ENCODE results near the gene BCKDHB.

Gene BCKDHB

DNA sequence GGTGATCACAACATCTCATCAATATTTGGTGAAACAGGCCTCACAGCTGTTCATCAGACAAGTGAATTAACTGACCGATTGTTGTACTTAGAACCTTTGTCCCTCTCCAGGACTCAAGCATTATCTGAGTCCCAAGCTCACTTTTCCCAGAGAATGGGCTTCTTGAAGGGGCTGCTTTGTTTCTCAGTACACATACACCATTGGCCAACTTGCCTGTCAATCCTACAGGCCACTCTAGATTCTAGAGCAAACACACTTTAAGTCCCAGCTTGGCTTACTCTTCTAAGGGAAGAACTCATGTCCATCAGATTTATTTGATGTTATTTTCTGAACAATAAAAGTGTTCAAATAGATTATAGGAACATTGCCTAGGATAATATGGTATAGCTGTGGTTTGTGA is 249.5 kb downstream of the BCKDHB start:
- Histone ChIP-seq H3K4me1 (ENCODE audit: control insufficient read depth in 2 of 2, insufficient read depth in 2 of 2, low read length in 2 of 2) (no peaks in the 10 kb centered on the region), H3K27ac (ENCODE audit: low read depth in 2 of 2, low read length in 2 of 2) (no peak overlapping the region), H3K4me3 (ENCODE audit: low read length in 2 of 2) (no peak overlapping the region), H3K27me3 (ENCODE audit: control insufficient read depth in 2 of 2, insufficient read depth in 2 of 2, low read length in 2 of 2) (no peaks in the 10 kb centered on the region), H3K9me3 (ENCODE audit: control insufficient read depth in 2 of 2, low read length in 2 of 2) (no peaks in the 10 kb centered on the region), H3K9ac (ENCODE audit: low read depth in 1 of 2, low read length in 2 of 2) (no peak overlapping the region), H3K36me3 (ENCODE audit: control insufficient read depth in 2 of 2, insufficient read depth in 2 of 2, low read length in 2 of 2) (no peaks in the 10 kb centered on the region)

DNA sequence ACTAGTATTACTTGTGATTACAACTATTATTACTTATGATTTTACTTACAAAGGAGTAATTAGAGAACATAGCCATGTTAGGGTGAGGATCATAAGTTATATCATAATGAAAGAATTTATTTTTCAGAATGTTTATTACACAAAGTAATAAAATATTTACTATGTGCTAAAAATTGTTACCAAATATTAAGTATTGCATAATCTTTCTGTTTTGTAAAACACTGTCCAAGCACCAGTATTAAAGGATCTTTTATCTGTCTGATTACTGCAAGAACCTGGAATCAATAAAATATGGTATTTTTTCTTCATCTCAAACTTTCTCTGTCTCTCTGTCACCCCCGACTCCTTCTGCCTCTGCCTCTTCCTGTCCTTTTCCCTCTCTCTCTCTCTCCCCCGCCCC is 250.1 kb downstream of the BCKDHB start:
- Histone ChIP-seq H3K9ac (ENCODE audit: low read depth in 1 of 2, low read length in 2 of 2) (no peak overlapping the region), H3K9me3 (ENCODE audit: control insufficient read depth in 2 of 2, low read length in 2 of 2) (no peaks in the 10 kb centered on the region), H3K4me1 (ENCODE audit: control insufficient read depth in 2 of 2, insufficient read depth in 2 of 2, low read length in 2 of 2) (no peaks in the 10 kb centered on the region), H3K36me3 (ENCODE audit: control insufficient read depth in 2 of 2, insufficient read depth in 2 of 2, low read length in 2 of 2) (no peaks in the 10 kb centered on the region), H3K27me3 (ENCODE audit: control insufficient read depth in 2 of 2, insufficient read depth in 2 of 2, low read length in 2 of 2) (no peaks in the 10 kb centered on the region), H3K27ac (ENCODE audit: low read depth in 2 of 2, low read length in 2 of 2) (no peak overlapping the region), H3K4me3 (ENCODE audit: low read length in 2 of 2) (no peak overlapping the region)

DNA sequence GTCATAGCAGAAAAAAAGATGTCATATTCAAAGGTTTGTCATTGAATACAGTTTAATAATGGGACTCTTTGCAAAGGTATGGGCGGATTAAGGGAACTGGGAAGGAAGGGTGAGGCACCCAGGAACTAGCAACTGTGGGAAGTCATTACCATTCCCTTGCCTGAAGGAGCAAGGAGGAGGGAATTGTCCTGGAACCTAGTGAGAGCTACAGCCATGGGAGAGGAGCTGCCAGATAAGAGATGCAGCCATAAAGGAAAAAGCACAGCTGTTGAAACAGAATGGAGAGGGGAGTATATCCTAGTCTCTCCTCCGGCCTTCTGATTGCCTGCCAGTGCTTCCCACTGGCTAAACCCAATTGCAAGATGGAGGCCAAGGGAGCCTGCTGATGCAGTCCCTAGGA is 250.6 kb downstream of the BCKDHB start:
- Histone ChIP-seq H3K4me3 (ENCODE audit: low read length in 2 of 2) (no peak overlapping the region), H3K9ac (ENCODE audit: low read depth in 1 of 2, low read length in 2 of 2) (no peak overlapping the region), H3K27me3 (ENCODE audit: control insufficient read depth in 2 of 2, insufficient read depth in 2 of 2, low read length in 2 of 2) (no peaks in the 10 kb centered on the region), H3K27ac (ENCODE audit: low read depth in 2 of 2, low read length in 2 of 2) (no peak overlapping the region), H3K4me1 (ENCODE audit: control insufficient read depth in 2 of 2, insufficient read depth in 2 of 2, low read length in 2 of 2) (no peaks in the 10 kb centered on the region), H3K9me3 (ENCODE audit: control insufficient read depth in 2 of 2, low read length in 2 of 2) (no peaks in the 10 kb centered on the region), H3K36me3 (ENCODE audit: control insufficient read depth in 2 of 2, insufficient read depth in 2 of 2, low read length in 2 of 2) (no peaks in the 10 kb centered on the region)

DNA sequence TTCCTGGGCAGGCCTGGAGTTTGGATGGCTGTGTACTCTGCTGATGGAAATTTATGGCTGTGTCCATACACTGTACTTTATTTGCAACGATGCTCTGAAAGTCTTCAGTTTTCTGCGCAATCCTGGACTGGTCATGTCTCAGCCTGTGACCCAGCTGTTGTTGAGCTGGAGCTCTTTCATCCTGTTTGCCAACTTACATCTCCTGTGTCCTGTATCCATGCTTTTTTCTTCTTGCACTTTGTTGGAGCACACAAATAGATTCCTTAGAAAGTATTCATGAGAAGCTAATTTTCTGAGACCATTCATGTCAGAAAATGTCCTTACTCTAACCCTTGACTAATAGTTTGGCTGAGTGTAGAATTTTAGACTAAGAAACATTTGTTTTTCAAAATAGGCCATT is 251.2 kb downstream of the BCKDHB start:
- H3K27me3 ChIP-seq (ENCODE audit: control insufficient read depth in 2 of 2, insufficient read depth in 2 of 2, low read length in 2 of 2): no peaks in the 10 kb centered on the region
- H3K4me3 ChIP-seq (ENCODE audit: low read length in 2 of 2): no peak overlapping the region
- no peak overlapping the region for H3K27ac ChIP-seq (ENCODE audit: low read depth in 2 of 2, low read length in 2 of 2)
- H3K9ac ChIP-seq (ENCODE audit: low read depth in 1 of 2, low read length in 2 of 2): no peak overlapping the region
- no peaks in the 10 kb centered on the region for H3K4me1 ChIP-seq (ENCODE audit: control insufficient read depth in 2 of 2, insufficient read depth in 2 of 2, low read length in 2 of 2)
- H3K9me3 ChIP-seq (ENCODE audit: control insufficient read depth in 2 of 2, low read length in 2 of 2): no peaks in the 10 kb centered on the region
- H3K36me3 ChIP-seq (ENCODE audit: control insufficient read depth in 2 of 2, insufficient read depth in 2 of 2, low read length in 2 of 2): no peaks in the 10 kb centered on the region

DNA sequence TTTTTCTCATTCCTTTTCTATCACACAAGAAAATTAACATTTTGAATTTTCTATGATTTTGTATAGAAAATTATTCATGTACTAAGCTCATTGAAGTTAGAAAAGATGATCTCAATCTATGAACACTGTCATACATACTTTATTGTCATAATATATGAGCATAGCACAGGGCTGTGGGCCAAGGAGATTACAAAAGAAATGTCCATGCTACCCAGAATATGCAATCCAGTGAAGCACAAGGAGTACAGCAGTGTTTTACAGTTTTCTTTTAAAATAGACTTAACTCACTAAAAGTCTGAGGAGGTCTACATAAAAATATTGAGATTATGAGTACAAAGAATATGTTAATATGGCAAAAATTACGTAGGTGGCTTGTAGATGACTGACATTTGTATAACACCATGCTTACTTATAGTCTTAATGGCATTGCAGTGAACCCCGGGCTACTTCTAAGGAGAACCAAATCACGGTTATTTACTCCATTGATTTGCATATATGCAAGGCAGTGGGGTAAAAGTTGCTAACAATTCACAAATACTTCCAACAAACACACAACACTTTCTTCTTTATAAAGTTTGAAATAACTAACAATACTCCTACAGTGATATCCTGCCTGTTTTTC is 257.1 kb downstream of the BCKDHB start:
- no peaks in the 10 kb centered on the region for H3K9me3 ChIP-seq (ENCODE audit: control insufficient read depth in 2 of 2, low read length in 2 of 2)
- H3K4me3 ChIP-seq (ENCODE audit: low read length in 2 of 2): no peak overlapping the region
- H3K36me3 ChIP-seq (ENCODE audit: control insufficient read depth in 2 of 2, insufficient read depth in 2 of 2, low read length in 2 of 2): no peaks in the 10 kb centered on the region
- no peaks in the 10 kb centered on the region for H3K27me3 ChIP-seq (ENCODE audit: control insufficient read depth in 2 of 2, insufficient read depth in 2 of 2, low read length in 2 of 2)
- H3K27ac ChIP-seq (ENCODE audit: low read depth in 2 of 2, low read length in 2 of 2): no peak overlapping the region
- no peak overlapping the region for H3K9ac ChIP-seq (ENCODE audit: low read depth in 1 of 2, low read length in 2 of 2)
- H3K4me1 ChIP-seq (ENCODE audit: control insufficient read depth in 2 of 2, insufficient read depth in 2 of 2, low read length in 2 of 2): no peaks in the 10 kb centered on the region

DNA sequence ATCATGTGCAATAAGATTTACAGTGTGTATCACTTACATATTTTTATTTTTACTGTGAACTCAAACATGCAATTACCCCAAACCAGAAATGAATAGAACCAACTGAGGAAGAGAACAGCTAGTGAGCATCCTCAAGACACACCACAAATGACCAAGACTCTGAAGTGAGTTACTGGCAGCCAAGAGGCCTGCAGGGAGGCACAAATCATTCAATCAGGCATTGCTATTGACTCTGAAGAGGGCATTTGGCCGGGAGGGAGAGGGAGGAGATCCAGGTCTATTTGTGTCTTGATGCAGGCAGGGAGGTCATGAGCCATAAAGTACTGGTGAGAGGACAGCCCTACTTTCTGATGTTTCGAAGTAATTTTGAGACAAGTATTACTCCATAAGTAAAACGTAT is 257.7 kb downstream of the BCKDHB start:
- no peaks in the 10 kb centered on the region for H3K4me1 ChIP-seq (ENCODE audit: control insufficient read depth in 2 of 2, insufficient read depth in 2 of 2, low read length in 2 of 2)
- no peak overlapping the region for H3K9ac ChIP-seq (ENCODE audit: low read depth in 1 of 2, low read length in 2 of 2)
- no peak overlapping the region for H3K27ac ChIP-seq (ENCODE audit: low read depth in 2 of 2, low read length in 2 of 2)
- H3K9me3 ChIP-seq (ENCODE audit: control insufficient read depth in 2 of 2, low read length in 2 of 2): no peaks in the 10 kb centered on the region
- no peaks in the 10 kb centered on the region for H3K27me3 ChIP-seq (ENCODE audit: control insufficient read depth in 2 of 2, insufficient read depth in 2 of 2, low read length in 2 of 2)
- no peaks in the 10 kb centered on the region for H3K36me3 ChIP-seq (ENCODE audit: control insufficient read depth in 2 of 2, insufficient read depth in 2 of 2, low read length in 2 of 2)
- no peak overlapping the region for H3K4me3 ChIP-seq (ENCODE audit: low read length in 2 of 2)

DNA sequence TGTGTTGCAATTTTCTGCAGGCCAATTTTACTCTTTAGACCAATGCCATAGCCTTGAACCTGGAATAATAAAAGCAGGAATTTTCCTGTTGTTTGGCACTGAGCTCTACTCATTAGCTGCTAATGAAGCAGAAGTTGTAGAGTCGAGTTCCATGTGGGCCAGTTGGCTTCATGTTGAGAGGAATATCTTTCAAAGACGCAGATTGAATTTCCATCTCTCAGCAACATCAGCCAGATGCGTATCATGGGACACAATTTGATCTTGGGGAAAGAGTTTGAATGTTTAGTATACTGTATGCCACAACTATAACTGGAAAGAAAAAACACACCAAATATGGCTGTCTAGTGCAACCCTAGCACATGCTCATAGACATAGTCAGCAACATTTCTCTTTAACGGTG is 259.6 kb downstream of the BCKDHB start:
- H3K36me3 ChIP-seq (ENCODE audit: control insufficient read depth in 2 of 2, insufficient read depth in 2 of 2, low read length in 2 of 2): no peaks in the 10 kb centered on the region
- H3K27ac ChIP-seq (ENCODE audit: low read depth in 2 of 2, low read length in 2 of 2): no peak overlapping the region
- no peaks in the 10 kb centered on the region for H3K27me3 ChIP-seq (ENCODE audit: control insufficient read depth in 2 of 2, insufficient read depth in 2 of 2, low read length in 2 of 2)
- H3K9ac ChIP-seq (ENCODE audit: low read depth in 1 of 2, low read length in 2 of 2): no peak overlapping the region
- H3K4me3 ChIP-seq (ENCODE audit: low read length in 2 of 2): no peak overlapping the region
- no peaks in the 10 kb centered on the region for H3K4me1 ChIP-seq (ENCODE audit: control insufficient read depth in 2 of 2, insufficient read depth in 2 of 2, low read length in 2 of 2)
- H3K9me3 ChIP-seq (ENCODE audit: control insufficient read depth in 2 of 2, low read length in 2 of 2): no peaks in the 10 kb centered on the region

DNA sequence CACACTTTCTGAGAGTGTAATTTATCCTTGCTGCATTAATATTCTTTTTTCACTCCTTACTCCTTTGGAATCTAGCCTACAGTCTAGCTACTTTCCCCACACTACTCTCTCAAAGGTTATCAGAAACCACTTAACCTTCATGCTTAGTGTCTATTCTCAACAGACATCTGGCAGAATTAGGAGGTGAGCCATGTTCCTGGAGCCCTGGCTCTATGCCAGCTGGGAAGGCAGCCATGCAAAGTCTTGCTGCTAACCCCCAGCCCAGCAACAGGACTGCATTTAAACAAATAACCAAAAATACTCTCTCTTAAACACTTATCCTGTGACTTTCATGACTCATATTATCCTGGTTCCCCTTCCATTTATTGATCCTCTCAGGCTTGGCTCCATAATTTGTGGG is 260.2 kb downstream of the BCKDHB start:
- no peak overlapping the region for H3K4me3 ChIP-seq (ENCODE audit: low read length in 2 of 2)
- H3K36me3 ChIP-seq (ENCODE audit: control insufficient read depth in 2 of 2, insufficient read depth in 2 of 2, low read length in 2 of 2): no peaks in the 10 kb centered on the region
- H3K9me3 ChIP-seq (ENCODE audit: control insufficient read depth in 2 of 2, low read length in 2 of 2): no peaks in the 10 kb centered on the region
- no peaks in the 10 kb centered on the region for H3K27me3 ChIP-seq (ENCODE audit: control insufficient read depth in 2 of 2, insufficient read depth in 2 of 2, low read length in 2 of 2)
- no peaks in the 10 kb centered on the region for H3K4me1 ChIP-seq (ENCODE audit: control insufficient read depth in 2 of 2, insufficient read depth in 2 of 2, low read length in 2 of 2)
- no peak overlapping the region for H3K9ac ChIP-seq (ENCODE audit: low read depth in 1 of 2, low read length in 2 of 2)
- H3K27ac ChIP-seq (ENCODE audit: low read depth in 2 of 2, low read length in 2 of 2): no peak overlapping the region

DNA sequence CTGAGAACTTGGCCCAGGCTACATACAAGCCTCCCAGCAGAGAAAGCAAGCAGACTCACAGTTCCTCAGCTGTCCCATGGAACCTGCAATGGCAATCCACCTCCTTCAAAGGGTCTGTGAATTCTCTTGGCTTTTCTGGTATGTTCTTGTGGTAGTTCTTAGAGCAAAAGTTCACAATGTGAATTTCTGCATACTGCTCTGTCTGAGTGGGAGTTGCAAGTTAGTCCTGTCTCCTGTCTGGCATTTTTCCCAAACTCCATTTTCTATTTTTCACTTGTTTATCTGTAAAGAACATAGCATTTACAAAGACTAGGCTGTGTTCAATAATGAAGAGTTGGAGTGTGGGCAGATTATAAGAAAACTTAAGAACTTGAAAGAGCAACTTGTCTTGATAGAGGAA is 269.9 kb downstream of the BCKDHB start:
- no peak overlapping the region for H3K27ac ChIP-seq (ENCODE audit: low read depth in 2 of 2, low read length in 2 of 2)
- H3K27me3 ChIP-seq (ENCODE audit: control insufficient read depth in 2 of 2, insufficient read depth in 2 of 2, low read length in 2 of 2): no peaks in the 10 kb centered on the region
- no peak overlapping the region for H3K9ac ChIP-seq (ENCODE audit: low read depth in 1 of 2, low read length in 2 of 2)
- no peaks in the 10 kb centered on the region for H3K4me1 ChIP-seq (ENCODE audit: control insufficient read depth in 2 of 2, insufficient read depth in 2 of 2, low read length in 2 of 2)
- H3K4me3 ChIP-seq (ENCODE audit: low read length in 2 of 2): no peak overlapping the region
- H3K9me3 ChIP-seq (ENCODE audit: control insufficient read depth in 2 of 2, low read length in 2 of 2): no peaks in the 10 kb centered on the region
- H3K36me3 ChIP-seq (ENCODE audit: control insufficient read depth in 2 of 2, insufficient read depth in 2 of 2, low read length in 2 of 2): no peaks in the 10 kb centered on the region

DNA sequence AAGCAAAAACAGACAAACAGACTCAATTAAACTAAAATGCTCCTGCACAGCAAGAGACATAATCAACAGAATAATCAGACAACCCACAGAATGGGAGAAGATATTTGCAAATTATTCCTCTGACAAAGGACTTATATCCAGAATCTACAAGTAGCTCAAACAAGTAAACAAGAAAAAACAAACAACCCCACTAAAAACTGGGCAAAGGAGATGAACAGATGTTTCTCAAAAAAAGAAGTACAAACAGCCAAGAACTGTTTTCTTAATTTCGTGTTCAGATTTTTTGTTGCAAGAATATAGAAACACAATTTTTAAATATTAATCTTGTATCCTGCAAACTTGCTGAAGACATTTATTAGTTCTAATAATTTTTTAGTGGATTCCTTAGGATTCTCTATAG is 274.1 kb downstream of the BCKDHB start:
- H3K4me1 ChIP-seq (ENCODE audit: control insufficient read depth in 2 of 2, insufficient read depth in 2 of 2, low read length in 2 of 2): no peaks in the 10 kb centered on the region
- H3K36me3 ChIP-seq (ENCODE audit: control insufficient read depth in 2 of 2, insufficient read depth in 2 of 2, low read length in 2 of 2): no peaks in the 10 kb centered on the region
- H3K9me3 ChIP-seq (ENCODE audit: control insufficient read depth in 2 of 2, low read length in 2 of 2): no peaks in the 10 kb centered on the region
- no peaks in the 10 kb centered on the region for H3K27me3 ChIP-seq (ENCODE audit: control insufficient read depth in 2 of 2, insufficient read depth in 2 of 2, low read length in 2 of 2)
- H3K9ac ChIP-seq (ENCODE audit: low read depth in 1 of 2, low read length in 2 of 2): no peak overlapping the region
- no peak overlapping the region for H3K27ac ChIP-seq (ENCODE audit: low read depth in 2 of 2, low read length in 2 of 2)
- no peak overlapping the region for H3K4me3 ChIP-seq (ENCODE audit: low read length in 2 of 2)

DNA sequence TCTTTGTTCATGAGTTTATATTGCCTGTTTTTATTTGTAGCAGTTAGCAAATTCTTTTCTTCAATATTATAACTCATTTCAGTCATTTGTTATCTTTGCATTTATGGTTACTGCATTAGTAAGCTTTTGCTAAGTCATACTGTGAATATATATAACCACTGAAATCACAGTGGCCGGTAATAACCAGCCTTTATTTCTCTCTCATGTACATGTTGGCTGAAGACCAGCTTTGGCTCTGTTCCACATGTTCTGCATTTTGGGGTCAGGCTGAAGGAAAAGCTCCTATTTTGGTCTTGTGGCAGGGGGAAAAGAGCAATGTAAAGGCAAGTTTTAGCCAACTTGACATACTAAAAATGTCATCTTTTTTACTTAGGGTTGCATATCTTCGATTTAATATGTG is 276.3 kb downstream of the BCKDHB start:
- Histone ChIP-seq H3K27ac (ENCODE audit: low read depth in 2 of 2, low read length in 2 of 2) (no peak overlapping the region), H3K9me3 (ENCODE audit: control insufficient read depth in 2 of 2, low read length in 2 of 2) (no peaks in the 10 kb centered on the region), H3K36me3 (ENCODE audit: control insufficient read depth in 2 of 2, insufficient read depth in 2 of 2, low read length in 2 of 2) (no peaks in the 10 kb centered on the region), H3K4me3 (ENCODE audit: low read length in 2 of 2) (no peak overlapping the region), H3K27me3 (ENCODE audit: control insufficient read depth in 2 of 2, insufficient read depth in 2 of 2, low read length in 2 of 2) (no peaks in the 10 kb centered on the region), H3K9ac (ENCODE audit: low read depth in 1 of 2, low read length in 2 of 2) (no peak overlapping the region), H3K4me1 (ENCODE audit: control insufficient read depth in 2 of 2, insufficient read depth in 2 of 2, low read length in 2 of 2) (no peaks in the 10 kb centered on the region)
